GM10266 (cell line): ENCODE data around the gene SSNA1.

Experiments used
- DNase-seq: peaks from one replicate; pipeline ENCODE4 v3.0.0; 2012; ENCODE audit errors: extremely low spot score
- CTCF ChIP-seq: IDR thresholded peaks from 2 replicates; pipeline ENCODE4 v1.5.1; 2012; ENCODE audit warnings: mild to moderate bottlenecking, low read depth; ENCODE audit not compliant: control insufficient read depth, insufficient read depth; ENCODE audit errors: missing control alignments

Gene SSNA1

GRCh38 chr9:137211532-137211931, 23.1 kb downstream of the SSNA1 start:
- no peak for DNase-seq
- no peak for TF ChIP-seq CTCF

GRCh38 chr9:137212520-137212919, 24.0 kb downstream of the SSNA1 start:
- TF ChIP-seq CTCF = no peak
- DNase-seq = no peak

GRCh38 chr9:137213160-137214060, 24.9 kb downstream of the SSNA1 start:
- TF ChIP-seq CTCF = peak; percentile 24
- no peak for DNase-seq

GRCh38 chr9:137214620-137215019, 26.1 kb downstream of the SSNA1 start:
- no peak for DNase-seq
- no peak for TF ChIP-seq CTCF

GRCh38 chr9:137215196-137215986, 26.9 kb downstream of the SSNA1 start:
- no peak for TF ChIP-seq CTCF
- no peak for DNase-seq

GRCh38 chr9:137216188-137216965, 27.9 kb downstream of the SSNA1 start:
- DNase-seq = no peak
- no peak for TF ChIP-seq CTCF
